GM18861 (cell line): Measurements from ENCODE around the gene SEC14L2.

Experiments used
- ATAC-seq: cut with Tn5 transposase; IDR thresholded peaks from one replicate; pipeline ENCODE4 v1.9.1; 2021; ENCODE audit not compliant: unreplicated experiment

SEC14L2 gene

GRCh38 chr22:30424534-30425326, 27.9 kb downstream of the SEC14L2 start:
- ATAC-seq: no peak

- no peak for ATAC-seq
Measured at GRCh38 chr22:30425327-30425615, 28.5 kb downstream of the SEC14L2 start.

GRCh38 chr22:30425616-30426387, 29.0 kb downstream of the SEC14L2 start, which contains the start of gene MTFP1:
Gene MTFP1, plus strand, starts transcription at chr22:30425768. Its CDS starts 112 bp downstream, at chr22:30425880.
- ATAC-seq: no peak

- no peak for ATAC-seq
Measured at GRCh38 chr22:30426388-30427353, 29.9 kb downstream of the SEC14L2 start.

GRCh38 chr22:30427871-30428270, 31.1 kb downstream of the SEC14L2 start:
- ATAC-seq: no peak

- ATAC-seq: no peak
Measured at GRCh38 chr22:30429887-30430286, 33.1 kb downstream of the SEC14L2 start.

GRCh38 chr22:30430933-30431332, 34.1 kb downstream of the SEC14L2 start:
- ATAC-seq: no peak

GRCh38 chr22:30432096-30432495, 35.3 kb downstream of the SEC14L2 start:
- ATAC-seq: no peak

GRCh38 chr22:30432520-30432919, 35.7 kb downstream of the SEC14L2 start:
- no peak for ATAC-seq

GRCh38 chr22:30433227-30433626, 36.4 kb downstream of the SEC14L2 start:
- no peak for ATAC-seq

GRCh38 chr22:30433773-30434172, 37.0 kb downstream of the SEC14L2 start:
- ATAC-seq: no peak

GRCh38 chr22:30434843-30435242, 38.0 kb downstream of the SEC14L2 start:
- no peak for ATAC-seq

GRCh38 chr22:30435674-30436126, 38.9 kb downstream of the SEC14L2 start:
- ATAC-seq: no peak

GRCh38 chr22:30436196-30436595, 39.4 kb downstream of the SEC14L2 start:
- no peak for ATAC-seq

- ATAC-seq: no peak
Measured at GRCh38 chr22:30438559-30438958, 41.7 kb downstream of the SEC14L2 start.

GRCh38 chr22:30439226-30439625, 42.4 kb downstream of the SEC14L2 start:
- ATAC-seq: no peak

- no peak for ATAC-seq
Measured at GRCh38 chr22:30439836-30440235, 43.0 kb downstream of the SEC14L2 start.

- ATAC-seq: no peak
Measured at GRCh38 chr22:30441088-30441487, 44.3 kb downstream of the SEC14L2 start.

- ATAC-seq: no peak
Measured at GRCh38 chr22:30444632-30445437, 48.0 kb downstream of the SEC14L2 start.

GRCh38 chr22:30445438-30446145, 48.8 kb downstream of the SEC14L2 start:
- ATAC-seq: no peak
